ENCODE results near the gene UXS1.

The UXS1 gene

GRCh38 chr2:106115665-106116064 lies 78.4 kb downstream of the UXS1 start:
- TF ChIP-seq, protein P1, sequence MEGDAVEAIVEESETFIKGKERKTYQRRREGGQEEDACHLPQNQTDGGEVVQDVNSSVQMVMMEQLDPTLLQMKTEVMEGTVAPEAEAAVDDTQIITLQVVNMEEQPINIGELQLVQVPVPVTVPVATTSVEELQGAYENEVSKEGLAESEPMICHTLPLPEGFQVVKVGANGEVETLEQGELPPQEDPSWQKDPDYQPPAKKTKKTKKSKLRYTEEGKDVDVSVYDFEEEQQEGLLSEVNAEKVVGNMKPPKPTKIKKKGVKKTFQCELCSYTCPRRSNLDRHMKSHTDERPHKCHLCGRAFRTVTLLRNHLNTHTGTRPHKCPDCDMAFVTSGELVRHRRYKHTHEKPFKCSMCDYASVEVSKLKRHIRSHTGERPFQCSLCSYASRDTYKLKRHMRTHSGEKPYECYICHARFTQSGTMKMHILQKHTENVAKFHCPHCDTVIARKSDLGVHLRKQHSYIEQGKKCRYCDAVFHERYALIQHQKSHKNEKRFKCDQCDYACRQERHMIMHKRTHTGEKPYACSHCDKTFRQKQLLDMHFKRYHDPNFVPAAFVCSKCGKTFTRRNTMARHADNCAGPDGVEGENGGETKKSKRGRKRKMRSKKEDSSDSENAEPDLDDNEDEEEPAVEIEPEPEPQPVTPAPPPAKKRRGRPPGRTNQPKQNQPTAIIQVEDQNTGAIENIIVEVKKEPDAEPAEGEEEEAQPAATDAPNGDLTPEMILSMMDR (IDR thresholded peaks at IDR 0.05), result no peak

DNA sequence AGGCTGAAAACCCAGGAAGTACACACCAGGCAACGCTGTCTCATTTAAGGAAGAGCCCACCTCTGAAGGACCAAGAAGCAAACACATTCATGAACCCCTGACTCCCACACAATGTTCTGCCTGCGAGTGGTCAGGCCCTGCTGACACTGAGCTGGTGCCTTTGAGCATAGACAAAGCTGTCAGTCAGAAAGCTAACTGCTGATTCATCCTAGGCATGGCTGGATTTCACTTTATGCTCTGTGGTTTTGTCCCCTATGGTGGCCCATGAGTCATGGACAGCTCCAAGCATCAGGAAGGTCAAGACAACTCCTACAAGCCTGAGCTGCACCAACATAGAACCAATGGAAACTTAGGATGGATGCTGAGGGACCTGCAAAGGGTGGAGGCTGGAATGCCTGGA lies 78.9 kb downstream of the UXS1 start:
- TF ChIP-seq, protein P1 (IDR thresholded peaks at IDR 0.05), result no peak

GRCh38 chr2:106114166-106114565 lies 79.9 kb downstream of the UXS1 start:
- TF ChIP-seq, protein P1 (IDR thresholded peaks at IDR 0.05), result no peak

DNA sequence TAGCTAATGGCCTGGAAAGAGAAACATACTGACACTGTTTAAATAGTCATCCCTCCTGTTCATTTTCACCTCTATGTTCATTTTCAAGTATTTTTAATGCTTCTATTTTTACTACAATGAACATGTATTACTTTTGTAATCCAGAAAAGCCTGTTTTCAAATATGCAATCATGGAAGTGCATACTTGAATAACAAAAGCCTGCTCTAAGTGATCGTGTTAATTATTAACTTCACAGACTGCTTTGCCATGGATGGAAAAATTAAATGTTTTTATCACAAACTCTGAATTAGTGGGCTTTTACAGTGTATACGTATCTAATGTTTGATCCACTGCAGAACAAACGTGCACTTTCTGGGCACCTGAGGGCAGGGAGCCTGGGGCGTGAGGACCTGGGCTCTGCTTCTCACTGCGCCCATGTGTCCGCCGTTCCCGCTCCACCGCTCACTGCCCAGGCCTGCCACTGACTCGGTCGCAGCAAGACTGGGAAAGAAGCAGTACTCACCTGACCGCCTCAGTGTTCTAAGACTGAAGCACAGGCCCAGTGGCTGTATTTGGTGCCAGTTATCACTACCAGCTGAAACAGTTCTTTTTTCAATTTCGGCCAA lies 80.6 kb downstream of the UXS1 start:
- TF ChIP-seq, protein P1 (IDR thresholded peaks at IDR 0.05), result no peak

DNA sequence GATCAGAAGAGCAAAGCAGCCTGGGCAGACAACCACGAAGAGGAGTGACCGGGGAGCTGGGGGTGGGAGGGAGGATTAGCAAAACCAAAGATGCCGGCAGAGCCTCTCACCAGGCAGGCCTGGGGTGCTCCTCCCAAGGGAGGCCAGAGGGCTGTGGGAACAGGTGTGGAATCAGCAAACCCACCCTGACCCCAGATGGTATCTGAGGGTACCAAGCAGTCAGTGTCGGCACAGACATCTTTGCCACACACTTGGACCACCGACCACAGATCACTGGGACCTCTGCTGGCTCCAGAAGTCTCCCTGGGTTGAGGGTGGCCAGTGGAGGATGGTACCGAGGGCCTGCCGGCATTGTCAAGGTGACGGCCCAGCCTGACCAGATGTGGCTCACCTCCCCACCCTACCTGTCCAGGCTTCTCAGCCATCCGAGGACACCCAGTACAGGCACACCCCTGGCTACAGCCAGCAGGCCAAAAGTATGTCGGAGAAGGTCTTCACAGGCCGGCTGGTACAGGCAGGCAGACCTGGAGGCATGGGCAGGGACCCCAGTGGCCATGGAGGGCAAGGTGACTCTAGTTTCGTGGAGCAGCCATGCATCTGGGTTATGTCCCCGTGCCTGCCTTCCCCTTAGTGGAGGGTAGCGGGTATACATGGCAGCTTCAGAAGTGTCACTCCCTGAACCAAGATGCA lies 82.1 kb downstream of the UXS1 start:
- TF ChIP-seq, protein P1 (IDR thresholded peaks at IDR 0.05), result no peak

GRCh38 chr2:106109675-106110424 lies 84.3 kb downstream of the UXS1 start:
- TF ChIP-seq, protein P1 (IDR thresholded peaks at IDR 0.05), result no peak

DNA sequence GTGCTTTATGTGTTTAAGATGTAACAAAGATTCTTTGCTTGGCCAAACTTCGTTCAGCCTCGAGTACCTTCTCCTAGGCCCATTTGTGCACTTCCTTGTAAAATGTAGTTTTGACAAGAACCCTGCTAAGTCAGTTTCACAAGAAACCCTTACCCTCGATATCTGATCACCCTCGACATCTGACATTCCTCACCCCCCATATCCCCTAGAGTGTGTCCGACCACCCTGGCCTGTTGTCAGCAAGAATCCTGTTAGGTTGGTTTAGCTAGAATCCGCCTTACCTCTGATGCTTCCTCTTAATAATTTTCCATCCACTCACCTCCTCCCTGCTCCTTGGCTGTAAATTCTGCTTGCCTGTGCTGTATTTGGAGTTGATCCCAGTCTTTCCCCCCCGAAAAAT lies 85.3 kb downstream of the UXS1 start:
- TF ChIP-seq, protein P1 (IDR thresholded peaks at IDR 0.05), result no peak
